Activated CD8-positive, alpha-beta T cell treated with anti-CD3 and anti-CD28 coated beads for 36 hours (primary cell): ENCODE measurements around the gene NUAK1. TPM values are rescaled to one million over a fixed set of nuclear protein-coding genes. Genes with fewer than 3 reads are reported as not detected.

Source experiments
- ATAC-seq: fragments of 200-7000 bp; cut with Tn5 transposase; one replicate; pipeline ENCODE4 v1.10.0; 2021; ENCODE audit warnings: mild to moderate bottlenecking, moderate library complexity
- CTCF ChIA-PET: fragments of 350-600 bp; sonication (Branson Sonifier 250); formaldehyde crosslinking; loops from one replicate; lab custom pipeline; 2021; ENCODE audit warnings: antibody characterized with exemption; lab: Charles Lee
- POLR2A ChIA-PET: fragments of 350-600 bp; sonication (Branson Sonifier 250); formaldehyde crosslinking; loops from one replicate; lab custom pipeline; 2021; ENCODE audit warnings: antibody characterized with exemption; lab: Charles Lee
- DNase-seq: peaks from one replicate; pipeline ENCODE4 v3.0.0-alpha.2; 2020
- H3K27ac Mint-ChIP-seq: one replicate; pipeline ENCODE4 v1.8.0; 2021; ENCODE audit warnings: mild to moderate bottlenecking, mixed read lengths
- H3K27me3 Mint-ChIP-seq: one replicate; pipeline ENCODE4 v1.8.0; 2021; ENCODE audit warnings: mixed read lengths
- H3K36me3 Mint-ChIP-seq: one replicate; pipeline ENCODE4 v1.8.0; 2021; ENCODE audit warnings: low read depth, mixed read lengths
- H3K4me1 Mint-ChIP-seq: one replicate; pipeline ENCODE4 v1.8.0; 2021; ENCODE audit warnings: low read depth, mixed read lengths
- H3K4me3 Mint-ChIP-seq: one replicate; pipeline ENCODE4 v1.8.0; 2021; ENCODE audit warnings: mild to moderate bottlenecking, moderate library complexity, mixed read lengths
- H3K9me3 Mint-ChIP-seq: one replicate; pipeline ENCODE4 v1.8.0; 2021; ENCODE audit warnings: mixed read lengths
- CTCF ChIP-seq: fragments of 200-600 bp; IDR thresholded peaks from one replicate; pipeline ENCODE4 v1.8.0; 2022; ENCODE audit warnings: antibody characterized with exemption, mild to moderate bottlenecking
- intact Hi-C: fragments of 100-400 bp; cut with micrococcal nuclease; formaldehyde crosslinking; loops from one replicate; pipeline ENCODE4 v1.10.0; 2022
- total RNA-seq, 2 experiments: library from RNA; stranded (reverse); gene quantifications; one replicate each; pipeline ENCODE4 v1.2.3, GENCODE V29; 2021

NUAK1 gene
- total RNA-seq, 2 experiments from 2014 or later = not detected

DNA sequence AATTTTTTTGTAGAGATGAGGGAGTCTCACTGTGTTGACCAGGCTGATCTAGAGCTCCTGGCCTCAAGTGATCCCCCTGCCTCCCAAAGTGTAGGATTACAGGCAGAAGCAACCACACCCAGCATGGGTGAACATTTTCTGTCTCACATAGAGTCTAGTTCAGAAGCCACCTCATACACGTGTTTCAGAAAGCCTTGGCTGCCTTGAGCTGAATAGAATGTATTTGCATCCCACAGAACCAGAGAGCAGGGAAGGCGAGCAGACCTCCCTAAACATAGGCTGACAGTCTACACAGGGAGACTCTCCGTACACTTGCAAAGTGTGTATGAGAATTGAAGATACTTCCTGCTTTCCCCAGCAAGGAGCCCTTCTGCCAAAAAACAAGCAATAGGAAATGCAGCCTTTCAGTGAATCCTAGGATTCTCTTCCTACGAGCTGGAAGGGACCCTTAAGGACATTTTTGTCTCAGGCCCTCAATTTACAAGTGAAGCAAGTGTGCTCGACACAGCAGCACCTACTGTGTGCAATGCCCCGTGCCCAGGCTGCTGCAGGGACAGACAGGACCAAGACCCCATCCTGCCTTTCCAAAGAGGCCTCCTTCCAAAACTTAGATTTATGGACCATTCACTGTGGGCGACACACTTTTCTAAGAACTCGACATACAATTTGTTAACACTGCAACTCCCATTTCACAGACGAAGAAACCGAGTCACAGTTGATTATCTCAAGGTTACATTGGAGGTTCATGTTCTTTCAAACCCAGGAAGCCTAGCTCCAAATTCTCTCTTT is 11.2 kb downstream of the NUAK1 start:
- Mint-ChIP-seq H3K4me1 (no peaks in the 10 kb centered on the region), H3K36me3 (no peaks in the 10 kb centered on the region), H3K4me3 (no peak overlapping the region), H3K9me3 (no peaks in the 10 kb centered on the region), H3K27ac (no peak overlapping the region), H3K27me3 (peaks cover 14% of the 10 kb centered on the region)
- DNase-seq (no peak), ATAC-seq (no peak)
- no peak for TF ChIP-seq CTCF
- intact Hi-C loops = no loop called here
- CTCF ChIA-PET = no interaction called here
- POLR2A ChIA-PET = no interaction called here

GRCh38 chr12:106126441-106127337 is 12.1 kb downstream of the NUAK1 start:
- no peak for DNase-seq
- Mint-ChIP-seq H3K4me3 (no peak overlapping the region), H3K27ac (no peak overlapping the region), H3K36me3 (no peaks in the 10 kb centered on the region), H3K9me3 (no peaks in the 10 kb centered on the region), H3K4me1 (no peaks in the 10 kb centered on the region), H3K27me3 (peaks cover 14% of the 10 kb centered on the region)
- TF ChIP-seq CTCF = no peak
- CTCF ChIA-PET = no interaction called here
- intact Hi-C loops = no loop called here
- no peak for ATAC-seq
- POLR2A ChIA-PET = interaction anchor here (0.9 kb wide), 1 partner anchor 417 kb away, joined by 3 read pairs; no protein-coding TSS in a partner anchor

DNA sequence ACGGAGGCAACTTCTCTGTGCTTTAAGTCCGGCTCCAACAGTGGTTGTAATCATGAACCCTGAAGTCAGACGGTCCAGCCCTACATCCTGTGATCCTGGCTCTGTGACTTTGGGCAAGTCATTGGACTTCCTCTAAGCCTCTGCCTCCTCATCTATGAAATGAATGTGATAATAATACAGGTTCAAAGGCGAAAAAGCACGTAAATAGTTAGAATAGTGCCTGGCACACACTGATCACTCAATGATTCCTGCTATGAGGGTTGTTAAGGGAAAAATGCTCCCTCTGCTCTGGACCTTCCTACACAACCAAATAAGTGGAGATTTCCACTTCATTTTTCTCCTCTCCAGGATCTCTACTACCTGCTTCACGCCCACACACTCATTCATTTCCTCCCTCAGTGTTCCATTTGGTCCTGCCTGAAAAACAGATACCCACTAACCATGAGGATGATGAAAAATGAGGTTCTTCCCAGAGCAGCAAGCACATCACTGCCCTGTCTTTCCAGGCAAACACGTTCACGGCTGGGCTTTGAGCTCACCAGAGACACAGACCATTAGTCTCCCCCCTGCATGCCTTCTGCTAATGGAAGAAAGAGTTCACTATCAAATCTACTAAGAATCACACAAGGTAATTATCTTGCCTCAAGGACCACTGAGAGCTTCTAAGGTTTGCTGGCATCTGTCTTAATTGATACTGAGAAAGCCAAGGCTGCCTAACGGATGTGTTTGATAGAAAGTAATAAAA is 13.2 kb downstream of the NUAK1 start:
- ChIA-PET CTCF (no interaction called here), POLR2A (interaction anchor here (0.6 to 1.0 kb wide), 3 partner anchors 13 to 416 kb away, joined by 3 to 4 read pairs (median 3); no protein-coding TSS in a partner anchor)
- no peaks in the 10 kb centered on the region for H3K36me3 Mint-ChIP-seq
- H3K27me3 Mint-ChIP-seq = peaks cover 11% of the 10 kb centered on the region
- intact Hi-C loops = no loop called here
- no peak for TF ChIP-seq CTCF
- H3K9me3 Mint-ChIP-seq = no peaks in the 10 kb centered on the region
- ATAC-seq (no peak), DNase-seq (no peak)
- no peaks in the 10 kb centered on the region for H3K4me1 Mint-ChIP-seq
- H3K27ac Mint-ChIP-seq = no peak overlapping the region
- H3K4me3 Mint-ChIP-seq = no peak overlapping the region

DNA sequence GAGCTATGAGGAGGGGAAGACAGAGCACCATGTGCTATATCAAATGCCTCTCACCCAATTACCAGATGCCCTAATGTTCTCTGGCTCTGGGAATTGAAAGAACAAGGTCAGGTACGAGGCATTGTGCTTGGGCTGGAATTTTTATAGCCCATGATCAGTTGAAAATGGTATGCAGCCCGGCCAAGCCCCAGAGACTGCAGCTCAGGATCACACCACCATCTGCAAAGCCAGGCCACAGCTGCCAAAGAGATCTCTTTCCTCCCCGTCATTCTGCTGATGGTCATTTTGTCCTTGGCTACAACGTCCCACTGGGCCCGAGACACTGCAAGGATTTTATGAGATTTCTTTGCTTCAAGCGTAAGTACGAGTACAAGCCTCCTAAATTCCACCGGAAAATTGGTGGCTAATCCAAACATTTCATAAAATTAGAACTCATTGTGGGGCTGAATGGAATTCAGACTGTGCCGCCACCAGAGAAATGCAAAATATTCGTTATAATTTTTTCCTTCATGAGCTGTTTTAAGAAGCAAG is 15.1 kb downstream of the NUAK1 start:
- Mint-ChIP-seq H3K36me3 (no peaks in the 10 kb centered on the region), H3K4me3 (no peak overlapping the region), H3K27me3 (peaks cover 9% of the 10 kb centered on the region), H3K9me3 (no peaks in the 10 kb centered on the region), H3K27ac (no peak overlapping the region), H3K4me1 (no peaks in the 10 kb centered on the region)
- intact Hi-C loops = no loop called here
- CTCF ChIA-PET = interaction anchor here (1.6 kb wide), 1 partner anchor 13 kb away, joined by 9 read pairs; no protein-coding TSS in a partner anchor
- POLR2A ChIA-PET = no interaction called here
- no peak for TF ChIP-seq CTCF
- ATAC-seq = no peak
- no peak for DNase-seq
